Measurements from ENCODE around the gene ZNF670. TPM values are rescaled to one million over a fixed set of nuclear protein-coding genes. Genes with fewer than 3 reads are reported as not detected.
"Not testable (repeated sequence)": the region's sequence is repeated elsewhere in the genome, so short reads cannot be mapped to it uniquely, and the experiment has no call there.

Gene ZNF670
- total RNA-seq, 1 donor from 2014 or later, result 25.3 TPM

DNA sequence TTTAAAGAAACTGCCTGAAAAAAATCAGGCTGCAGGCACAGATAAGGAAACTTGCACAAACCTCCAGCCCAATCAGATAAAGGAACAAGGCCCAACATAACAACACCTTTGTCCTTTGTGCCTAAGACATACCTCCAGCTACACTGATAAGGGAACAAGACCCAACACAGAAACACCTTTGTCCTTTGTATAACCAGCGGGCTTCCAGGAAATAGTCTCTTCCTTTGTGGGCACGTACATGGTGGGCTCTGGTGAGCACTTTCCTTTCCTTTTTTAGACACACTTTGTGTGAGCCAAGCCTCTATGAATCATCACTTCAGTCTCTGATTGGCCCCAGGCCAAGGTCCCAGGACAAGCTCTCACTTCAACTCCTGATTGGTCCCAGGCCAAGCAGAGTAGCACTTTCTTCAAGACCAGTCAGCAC, 23.6 kb downstream of the ZNF670 start:
- DNase-seq (ENCODE audit: low spot score in 2 of 2) (no peak), FAIRE-seq (no peak)

DNA sequence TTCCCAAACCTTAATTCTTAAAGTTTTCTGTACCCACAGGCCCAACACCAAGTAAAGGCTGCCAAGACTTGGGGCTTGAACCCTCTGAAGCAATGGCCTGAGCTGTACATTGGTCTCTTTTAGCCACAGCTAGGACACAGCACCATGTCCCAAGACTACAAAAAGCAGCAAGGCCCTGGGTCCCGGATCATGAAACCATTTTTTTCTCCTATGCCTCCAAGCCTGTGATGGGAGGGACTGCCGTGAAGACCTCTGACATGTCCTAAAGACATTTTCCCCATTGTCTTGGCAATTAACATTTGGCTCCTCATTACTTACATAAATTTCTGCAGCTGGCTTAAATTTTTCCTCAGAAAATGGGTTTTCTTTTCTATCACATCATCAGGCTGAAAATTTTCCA, 30.9 kb downstream of the ZNF670 start:
- DNase-seq (ENCODE audit: low spot score in 2 of 2) (no peak), FAIRE-seq (no peak)

DNA sequence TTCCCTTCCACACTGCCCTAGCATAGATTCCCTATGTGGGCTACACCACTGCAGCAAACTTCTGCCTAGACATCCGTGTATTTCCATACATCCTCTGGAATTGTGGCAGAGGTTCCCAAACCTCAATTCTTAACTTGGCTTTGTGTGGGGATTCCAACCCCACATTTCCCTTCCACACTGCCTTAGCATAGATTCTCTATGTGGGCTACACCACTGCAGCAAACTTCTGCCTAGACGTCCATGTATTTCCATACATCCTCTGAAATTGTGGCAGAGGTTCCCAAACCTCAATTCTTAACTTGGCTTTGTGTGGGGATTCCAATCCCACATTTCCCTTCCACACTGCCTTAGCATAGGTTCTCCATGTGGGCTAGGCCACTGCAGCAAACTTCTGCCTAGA, 31.4 kb downstream of the ZNF670 start:
- DNase-seq (ENCODE audit: low spot score in 2 of 2) (no peak), FAIRE-seq (no peak)

DNA sequence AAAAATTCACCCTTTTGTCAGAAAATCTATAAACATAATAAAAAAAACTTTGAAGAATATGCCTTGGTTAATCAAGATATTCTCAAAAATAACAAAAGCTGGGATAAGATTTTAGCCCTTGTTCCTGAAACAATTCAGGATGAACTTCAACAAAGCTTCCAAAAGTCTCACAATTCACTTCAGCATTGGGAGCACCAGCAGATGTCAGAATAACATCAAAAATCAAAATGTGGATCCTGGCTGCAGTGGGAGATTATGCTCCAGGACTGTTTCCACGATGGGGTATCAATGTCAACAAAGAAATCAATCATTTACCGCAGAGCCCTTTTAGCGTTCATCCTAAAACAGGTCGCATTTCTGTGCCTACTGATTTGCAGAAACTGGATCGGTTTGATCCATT, 35.2 kb downstream of the ZNF670 start:
- DNase-seq (ENCODE audit: low spot score in 2 of 2) (no peak), FAIRE-seq (no peak)

DNA sequence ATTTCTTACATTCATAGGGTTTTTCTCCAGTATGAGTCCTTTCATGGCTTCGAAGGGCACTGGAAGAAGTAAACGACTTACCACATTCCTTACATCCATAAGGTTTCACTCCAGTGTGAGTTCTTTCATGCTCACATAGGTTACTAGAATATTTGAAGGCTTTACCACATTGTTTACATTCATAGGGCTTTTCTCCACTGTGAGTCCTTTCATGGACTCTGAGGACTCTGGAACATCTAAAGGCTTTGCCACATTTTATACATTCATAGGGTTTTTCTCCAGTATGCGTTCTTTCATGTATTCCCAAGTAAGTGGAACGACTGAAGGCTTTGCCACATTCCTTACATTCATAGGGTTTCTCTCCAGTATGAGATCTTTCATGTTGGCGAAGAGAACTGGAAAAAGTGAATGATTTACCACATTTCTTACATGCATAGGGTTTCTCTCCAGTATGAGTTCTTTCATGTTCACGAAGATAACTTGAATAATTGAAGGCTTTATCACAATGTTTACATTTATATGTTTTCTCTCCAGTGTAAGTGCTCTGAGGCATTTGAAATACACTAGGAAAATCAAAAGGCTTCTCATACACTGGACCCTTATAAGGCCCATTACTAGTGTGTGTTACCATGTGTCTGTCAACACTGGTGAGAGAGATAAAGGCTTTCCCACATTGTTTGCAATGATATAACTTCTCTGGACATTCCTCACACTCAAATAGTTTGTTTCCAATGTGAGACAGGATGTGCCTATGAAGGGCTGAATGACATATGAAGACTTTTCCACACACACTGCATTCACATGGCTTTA, 40.9 kb downstream of the ZNF670 start:
- DNase-seq (ENCODE audit: low spot score in 2 of 2) (no peak), FAIRE-seq (no peak)

DNA sequence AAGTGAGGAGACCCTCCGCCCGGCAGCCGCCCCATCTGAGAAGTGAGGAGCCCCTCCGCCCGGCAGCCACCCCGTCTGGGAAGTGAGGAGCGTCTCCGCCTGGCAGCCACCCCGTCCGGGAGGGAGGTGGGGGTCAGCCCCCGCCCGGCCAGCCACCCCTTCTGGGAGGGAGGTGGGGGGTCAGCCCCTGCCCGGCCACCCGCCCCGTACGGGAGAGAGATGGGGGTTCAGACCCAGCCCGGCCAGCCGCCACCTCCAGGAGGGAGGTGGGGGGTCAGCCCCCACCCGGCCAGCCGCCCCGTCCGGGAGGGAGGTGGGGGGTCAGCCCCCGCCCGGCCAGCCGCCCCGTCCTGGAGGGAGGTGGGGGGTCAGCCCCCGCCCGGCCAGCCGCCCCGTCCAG, 46.3 kb downstream of the ZNF670 start:
- FAIRE-seq, result not testable (repeated sequence)

More for the DNA sequence above, 46.3 kb downstream of the ZNF670 start:
- DNase-seq (ENCODE audit: low spot score in 2 of 2), result not testable (repeated sequence)

Other genes starting within 250 kb of the ZNF670 start
- gene AHCTF1, start 146.9 kb downstream of the ZNF670 start, total RNA-seq, result 43.6 TPM
- gene ZNF695, start 70.8 kb downstream of the ZNF670 start, total RNA-seq, result 6.1 TPM
- gene ZNF669, start 25.5 kb upstream of the ZNF670 start, total RNA-seq, result 44.8 TPM
- 671 TPM for gene ZNF124, start 93.2 kb upstream of the ZNF670 start, total RNA-seq
- gene VN1R5, start 177.3 kb upstream of the ZNF670 start, total RNA-seq, result not detected